Pancreas (tissue), 10 donors: ENCODE measurements around the gene APBB2. TPM values are rescaled to one million over a fixed set of nuclear protein-coding genes. Genes with fewer than 3 reads are reported as not detected.

ENCODE experiments used
- ATAC-seq, 4 donors: fragments of 200-7000 bp; cut with Tn5 transposase; one replicate each; pipeline versions ENCODE4 v1.8.0 to v1.9.1; 2020; ENCODE audit warnings: mild to moderate bottlenecking in 4 of 4, moderate library complexity in 4 of 4
- DNase-seq, 6 donors: peaks; one replicate each; pipeline ENCODE4 v3.0.0-alpha.2; 2020
- FAIRE-seq: peaks from 2 replicates; lab custom pipeline; 2012; peaks lifted over from hg19 to GRCh38; lab: Jason Lieb, UNC
- H3K27ac ChIP-seq, 4 donors: fragments of 200-600 bp; sonication (generic); 1 replicate in 3 of 4; 2 replicates in 1 of 4; pipeline versions ENCODE4 v1.5.0 to v1.8.0; 2020
- H3K27me3 ChIP-seq, 4 donors: fragments of 200-600 bp; one replicate each; pipeline ENCODE4 v1.8.0; 2021
- H3K36me3 ChIP-seq, 3 donors: fragments of 200-600 bp; sonication (generic) in 1 of 3; one replicate each; pipeline versions ENCODE4 v1.5.0 to v1.8.0; 2020 to 2021
- H3K4me1 ChIP-seq, 3 donors: fragments of 200-600 bp; one replicate each; pipeline ENCODE4 v1.8.0; 2021
- H3K4me3 ChIP-seq, 4 donors: fragments of 200-600 bp; sonication (generic) in 2 of 4; one replicate each; pipeline versions ENCODE4 v1.5.0 to v1.8.0; 2020 to 2021
- H3K9me3 ChIP-seq, 4 donors: fragments of 200-600 bp; one replicate each; pipeline ENCODE4 v1.8.0; 2021
- CTCF ChIP-seq, 4 donors: fragments of 200-600 bp; sonication (generic) in 3 of 4; IDR thresholded peaks; one replicate each; pipeline versions ENCODE4 v1.5.0 to v1.8.0; 2021; ENCODE audit warnings: antibody characterized with exemption in 4 of 4
- WGBS, 2 donors: extraction: QIAGEN DNeasy Blood & Tissue Kit; methylation state at CpG; one replicate each; pipeline ENCODE4 v1.1.7; 2013; 5-methylcytosine and 5-hydroxymethylcytosine counted together
- intact Hi-C, 3 donors: fragments of 100-400 bp; cut with DNase I; formaldehyde crosslinking; loops; one replicate each; pipeline versions ENCODE4 v1.11.1 to v1.14.2; 2022
- polyA plus RNA-seq, 2 donors: library from polyadenylated mRNA; stranded (reverse); fragments of 200-250 nt; gene quantifications; one replicate each; pipeline ENCODE4 v1.2.3, GENCODE V29; 2013
- total RNA-seq, 6 donors: library from RNA; stranded (reverse); fragmentation: NEBNext Ultra II Directional in 4 of 6; extraction: Animal tissue kit (Norgen Biotek cat#: 25700) in 4 of 6; gene quantifications; one replicate each; pipeline versions ENCODE4 v1.2.1 to v1.2.4, GENCODE V29; 2021 to 2023
- donor health status: healthy with polysubstance abuse.
- donor health status: DM: no; HTN: no; CAD: no; lungs with moderate emphysema.
- donor health status: DM: no; HTN: no; CAD: no.
- donor health status: control.
- donor health status: control.
- donor health status: Bipolar disorder and iron deficiency.
- donor health status: DM: yes; HTN: yes; CAD: no.
- donor health status: DM: no; HTN: no; CAD: no.
- donor health status: DM: no; HTN: no; CAD: no.
- donor health status: DM: yes; HTN: yes; CAD: no.

APBB2 gene
- total and polyA plus RNA-seq, 8 donors, result 9.1 to 21.6 (median 11.5) TPM

- ATAC-seq, result peak in 1 of 4 donors; percentile 44
- FAIRE-seq, result no peak
- 12 to 18% methylated on average over 2 of the region's 2 CpGs for WGBS, 2 donors
- intact Hi-C loops, result no loop called here
- H3K36me3 ChIP-seq, result no peaks in the 10 kb centered on the region
- H3K4me3 ChIP-seq, result no peak overlapping the region
- H3K9me3 ChIP-seq, result no peaks in the 10 kb centered on the region
- no peak for DNase-seq
- no peaks in the 10 kb centered on the region for H3K27me3 ChIP-seq
- H3K4me1 ChIP-seq, result peaks cover 0 to 4% (median 0%) of the 10 kb centered on the region in 3 donors
- no peak for TF ChIP-seq CTCF (IDR thresholded peaks at IDR 0.05)
- H3K27ac ChIP-seq, result no peak overlapping the region
These were observed 202.0 kb downstream of the APBB2 start for GRCh38 chr4:41012293-41012692.

- H3K9me3 ChIP-seq, result no peaks in the 10 kb centered on the region
- no peak for TF ChIP-seq CTCF (IDR thresholded peaks at IDR 0.05)
- no peak for DNase-seq
- WGBS, 2 donors, result 63 to 70% methylated on average over 3 of the region's 3 CpGs
- H3K36me3 ChIP-seq, result no peaks in the 10 kb centered on the region
- H3K27ac ChIP-seq, result no peak overlapping the region
- no peaks in the 10 kb centered on the region for H3K4me1 ChIP-seq
- intact Hi-C loops, result no loop called here
- no peaks in the 10 kb centered on the region for H3K27me3 ChIP-seq
- FAIRE-seq, result no peak
- ATAC-seq, result no peak
- H3K4me3 ChIP-seq, result no peak overlapping the region
These were observed 204.9 kb downstream of the APBB2 start for GRCh38 chr4:41009411-41009810.

GRCh38 chr4:41006141-41006540 lies 208.2 kb downstream of the APBB2 start:
- no peak for ATAC-seq
- Histone ChIP-seq H3K27ac (no peak overlapping the region), H3K36me3 (no peaks in the 10 kb centered on the region), H3K27me3 (no peaks in the 10 kb centered on the region), H3K4me1 (no peaks in the 10 kb centered on the region), H3K4me3 (no peak overlapping the region), H3K9me3 (no peaks in the 10 kb centered on the region)
- no peak for DNase-seq
- WGBS, 2 donors, result 94% methylated on average over 4 of the region's 4 CpGs
- intact Hi-C loops, result no loop called here
- no peak for FAIRE-seq
- no peak for TF ChIP-seq CTCF (IDR thresholded peaks at IDR 0.05)

- Histone ChIP-seq H3K9me3 (no peaks in the 10 kb centered on the region), H3K27ac (no peak overlapping the region), H3K4me3 (no peak overlapping the region), H3K36me3 (no peaks in the 10 kb centered on the region), H3K4me1 (no peaks in the 10 kb centered on the region), H3K27me3 (no peaks in the 10 kb centered on the region)
- FAIRE-seq (no peak), ATAC-seq (no peak), DNase-seq (no peak)
- intact Hi-C loops, result no loop called here
- no peak for TF ChIP-seq CTCF (IDR thresholded peaks at IDR 0.05)
- 89 to 92% methylated on average over 2 of the region's 2 CpGs for WGBS, 2 donors
These were observed 212.0 kb downstream of the APBB2 start for GRCh38 chr4:41002309-41002708.

- FAIRE-seq (no peak), ATAC-seq (no peak), DNase-seq (no peak)
- TF ChIP-seq CTCF (IDR thresholded peaks at IDR 0.05), result no peak
- Histone ChIP-seq H3K9me3 (no peaks in the 10 kb centered on the region), H3K36me3 (no peaks in the 10 kb centered on the region), H3K27ac (no peak overlapping the region), H3K27me3 (no peaks in the 10 kb centered on the region), H3K4me3 (no peak overlapping the region), H3K4me1 (no peaks in the 10 kb centered on the region)
- 67 to 74% methylated on average over 1 of the region's 1 CpG for WGBS, 2 donors
- intact Hi-C loops, result no loop called here
These were observed 214.0 kb downstream of the APBB2 start for GRCh38 chr4:41000356-41000755.
